Measurements from ENCODE around the gene WDR88. TPM values are rescaled to one million over a fixed set of nuclear protein-coding genes. Genes with fewer than 3 reads are reported as not detected.
A peak's percentile ranks its signal among the peaks of the same experiment; 100 is the strongest.

The WDR88 gene
- total RNA-seq, 1 experiment from 2014 or later, result 0.28 TPM

GRCh38 chr19:33130433-33130832 is 1.5 kb upstream of the WDR88 start:
- Mint-ChIP-seq H3K9me3 (no peaks in the 10 kb centered on the region), H3K4me3 (no peak overlapping the region), H3K27me3 (ENCODE audit: low read depth) (no peaks in the 10 kb centered on the region; the same call in 1 of the 2 replicates), H3K36me3 (peaks cover 24% of the 10 kb centered on the region), H3K27ac (no peak overlapping the region), H3K4me1 (peaks cover 9% of the 10 kb centered on the region)
- no peak for ATAC-seq
- ChIA-PET CTCF (interaction anchor here (1.5 kb wide), 1 partner anchor 56 kb away, joined by 5 read pairs; no protein-coding TSS in a partner anchor), POLR2A (no interaction called here)
- DNase-seq (ENCODE audit: low spot score), result no peak
- TF ChIP-seq ZMAT4 (CRISPR knock-in tag; IDR thresholded peaks at IDR 0.05) (no peak), ZNF671 (CRISPR knock-in tag; IDR thresholded peaks at IDR 0.05) (no peak), E2F1 (CRISPR knock-in tag; IDR thresholded peaks at IDR 0.05) (no peak), AR (CRISPR knock-in tag; IDR thresholded peaks at IDR 0.05) (no peak), JAZF1 (CRISPR knock-in tag; IDR thresholded peaks at IDR 0.05) (no peak), ZNF317 (CRISPR knock-in tag; IDR thresholded peaks at IDR 0.05; ENCODE audit: borderline replicate concordance, low read depth) (no peak), ESRRA (CRISPR knock-in tag; IDR thresholded peaks at IDR 0.05; ENCODE audit: borderline replicate concordance) (no peak)
- TF ChIP-seq, protein P1, sequence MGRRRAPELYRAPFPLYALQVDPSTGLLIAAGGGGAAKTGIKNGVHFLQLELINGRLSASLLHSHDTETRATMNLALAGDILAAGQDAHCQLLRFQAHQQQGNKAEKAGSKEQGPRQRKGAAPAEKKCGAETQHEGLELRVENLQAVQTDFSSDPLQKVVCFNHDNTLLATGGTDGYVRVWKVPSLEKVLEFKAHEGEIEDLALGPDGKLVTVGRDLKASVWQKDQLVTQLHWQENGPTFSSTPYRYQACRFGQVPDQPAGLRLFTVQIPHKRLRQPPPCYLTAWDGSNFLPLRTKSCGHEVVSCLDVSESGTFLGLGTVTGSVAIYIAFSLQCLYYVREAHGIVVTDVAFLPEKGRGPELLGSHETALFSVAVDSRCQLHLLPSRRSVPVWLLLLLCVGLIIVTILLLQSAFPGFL (CRISPR knock-in tag; IDR thresholded peaks at IDR 0.05; ENCODE audit: borderline replicate concordance), result no peak
- TF ChIP-seq, protein P2, sequence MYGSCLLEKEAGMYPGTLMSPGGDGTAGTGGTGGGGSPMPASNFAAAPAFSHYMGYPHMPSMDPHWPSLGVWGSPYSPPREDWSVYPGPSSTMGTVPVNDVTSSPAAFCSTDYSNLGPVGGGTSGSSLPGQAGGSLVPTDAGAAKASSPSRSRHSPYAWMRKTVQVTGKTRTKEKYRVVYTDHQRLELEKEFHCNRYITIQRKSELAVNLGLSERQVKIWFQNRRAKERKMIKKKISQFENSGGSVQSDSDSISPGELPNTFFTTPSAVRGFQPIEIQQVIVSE (CRISPR knock-in tag; IDR thresholded peaks at IDR 0.05; ENCODE audit: borderline replicate concordance), result no peak

- Mint-ChIP-seq H3K36me3 (peaks cover 17% of the 10 kb centered on the region), H3K4me3 (no peak overlapping the region), H3K4me1 (peaks cover 9% of the 10 kb centered on the region), H3K27ac (no peak overlapping the region), H3K9me3 (no peaks in the 10 kb centered on the region), H3K27me3 (ENCODE audit: low read depth) (no peaks in the 10 kb centered on the region)
- DNase-seq (ENCODE audit: low spot score), result peak; percentile 53
- POLR2A ChIA-PET, result no interaction called here
- peak; percentile 67 for ATAC-seq
- CTCF ChIA-PET, result interaction anchor here (1.0 to 4.8 kb wide), 3 partner anchors 15 to 52 kb away, joined by 3 to 30 read pairs (median 11); no protein-coding TSS in a partner anchor
- TF ChIP-seq CBFB (CRISPR knock-in tag; IDR thresholded peaks at IDR 0.05; ENCODE audit: low read depth) (no peak), HMGXB4 (CRISPR knock-in tag; IDR thresholded peaks at IDR 0.05) (no peak), IRF1 (CRISPR knock-in tag; IDR thresholded peaks at IDR 0.05) (no peak), MXD4 (CRISPR knock-in tag; IDR thresholded peaks at IDR 0.05; ENCODE audit: borderline replicate concordance) (no peak), NR1H2 (CRISPR knock-in tag; IDR thresholded peaks at IDR 0.05) (no peak), USF1 (CRISPR knock-in tag; IDR thresholded peaks at IDR 0.05) (peak; percentile 80), ZNF396 (CRISPR knock-in tag; IDR thresholded peaks at IDR 0.05; ENCODE audit: borderline replicate concordance) (no peak), CREM (CRISPR knock-in tag; IDR thresholded peaks at IDR 0.05) (no peak), GTF2I (CRISPR knock-in tag; conservative IDR thresholded peaks at IDR 0.05) (no peak), E2F1 (CRISPR knock-in tag; IDR thresholded peaks at IDR 0.05) (no peak)
- TF ChIP-seq, protein P3, sequence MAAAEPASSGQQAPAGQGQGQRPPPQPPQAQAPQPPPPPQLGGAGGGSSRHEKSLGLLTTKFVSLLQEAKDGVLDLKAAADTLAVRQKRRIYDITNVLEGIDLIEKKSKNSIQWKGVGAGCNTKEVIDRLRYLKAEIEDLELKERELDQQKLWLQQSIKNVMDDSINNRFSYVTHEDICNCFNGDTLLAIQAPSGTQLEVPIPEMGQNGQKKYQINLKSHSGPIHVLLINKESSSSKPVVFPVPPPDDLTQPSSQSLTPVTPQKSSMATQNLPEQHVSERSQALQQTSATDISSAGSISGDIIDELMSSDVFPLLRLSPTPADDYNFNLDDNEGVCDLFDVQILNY (CRISPR knock-in tag; IDR thresholded peaks at IDR 0.05), result no peak
- TF ChIP-seq, protein P4, sequence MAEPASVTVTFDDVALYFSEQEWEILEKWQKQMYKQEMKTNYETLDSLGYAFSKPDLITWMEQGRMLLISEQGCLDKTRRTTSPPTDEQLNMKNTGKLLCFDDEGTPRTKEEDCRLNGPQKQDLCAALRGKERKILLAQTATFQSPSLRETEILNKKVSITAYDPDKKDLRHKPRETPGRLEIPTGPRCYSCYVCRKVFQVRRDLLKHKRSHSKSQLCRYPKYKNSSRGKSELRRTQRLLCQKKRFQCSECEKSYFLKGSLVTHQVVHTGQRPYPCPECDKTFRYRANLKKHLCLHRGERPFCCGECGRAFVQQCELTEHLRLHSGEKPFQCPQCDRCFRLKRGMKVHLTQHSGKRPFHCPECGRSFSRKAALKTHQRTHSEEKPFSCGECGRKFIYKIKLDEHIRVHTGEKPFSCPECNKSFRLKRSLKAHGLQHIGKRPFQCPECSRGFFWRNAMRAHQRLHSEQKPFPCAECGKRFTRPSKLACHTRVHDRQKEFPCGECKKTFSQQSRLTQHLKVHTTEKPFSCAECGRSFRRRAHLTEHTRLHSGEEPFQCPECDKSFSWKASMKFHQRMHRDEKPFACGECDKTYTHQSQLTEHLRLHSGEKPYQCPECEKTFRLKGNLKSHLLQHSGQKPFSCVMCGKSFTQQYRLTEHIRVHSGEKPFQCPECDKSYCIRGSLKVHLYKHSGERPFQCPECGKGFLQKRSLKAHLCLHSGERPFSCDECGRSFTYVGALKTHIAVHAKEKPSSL (CRISPR knock-in tag; conservative IDR thresholded peaks at IDR 0.05), result no peak
Measured at GRCh38 chr19:33132425-33132824, 511 bp downstream of the WDR88 start.

Data from WTC11 (cell line).